Astrocyte of the cerebellum (primary cell): Measurements from ENCODE around the gene APOC3.

Experiments used
- DNase-seq: peaks from one replicate; pipeline ENCODE4 v3.0.0-alpha.2; 2011; ENCODE audit warnings: low read depth
- H3K4me3 ChIP-seq: 2 replicates; pipeline ENCODE4 v1.5.1; 2011; ENCODE audit warnings: mild to moderate bottlenecking, low read depth, low read length, moderate library complexity
- in situ Hi-C: cut with HindIII; loops from 2 replicates; pipeline ENCODE4 v1.10.0; 2017; ENCODE audit warnings: low sequenced_read_pairs
- TF ChIP-seq, protein P1 (sequence below): IDR thresholded peaks from 2 replicates; pipeline ENCODE4 v1.5.1; 2012; ENCODE audit warnings: low read length, low read depth, moderate library complexity, mild to moderate bottlenecking; ENCODE audit errors: missing control alignments

APOC3 gene

DNA sequence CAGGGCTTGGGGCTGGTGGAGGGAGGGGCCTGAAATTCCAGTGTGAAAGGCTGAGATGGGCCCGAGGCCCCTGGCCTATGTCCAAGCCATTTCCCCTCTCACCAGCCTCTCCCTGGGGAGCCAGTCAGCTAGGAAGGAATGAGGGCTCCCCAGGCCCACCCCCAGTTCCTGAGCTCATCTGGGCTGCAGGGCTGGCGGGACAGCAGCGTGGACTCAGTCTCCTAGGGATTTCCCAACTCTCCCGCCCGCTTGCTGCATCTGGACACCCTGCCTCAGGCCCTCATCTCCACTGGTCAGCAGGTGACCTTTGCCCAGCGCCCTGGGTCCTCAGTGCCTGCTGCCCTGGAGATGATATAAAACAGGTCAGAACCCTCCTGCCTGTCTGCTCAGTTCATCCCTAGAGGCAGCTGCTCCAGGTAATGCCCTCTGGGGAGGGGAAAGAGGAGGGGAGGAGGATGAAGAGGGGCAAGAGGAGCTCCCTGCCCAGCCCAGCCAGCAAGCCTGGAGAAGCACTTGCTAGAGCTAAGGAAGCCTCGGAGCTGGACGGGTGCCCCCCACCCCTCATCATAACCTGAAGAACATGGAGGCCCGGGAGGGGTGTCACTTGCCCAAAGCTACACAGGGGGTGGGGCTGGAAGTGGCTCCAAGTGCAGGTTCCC, at the start of gene APOC3:
TSS of gene APOC3 (plus strand) at position 383 of the 659 bp plus-strand sequence. CDS start 676 bp downstream, outside the sequence.
- in situ Hi-C loops: no loop called here
- no peak within 1 kb of the TSS for H3K4me3 ChIP-seq
- no peak for DNase-seq
- TF ChIP-seq, protein P1, sequence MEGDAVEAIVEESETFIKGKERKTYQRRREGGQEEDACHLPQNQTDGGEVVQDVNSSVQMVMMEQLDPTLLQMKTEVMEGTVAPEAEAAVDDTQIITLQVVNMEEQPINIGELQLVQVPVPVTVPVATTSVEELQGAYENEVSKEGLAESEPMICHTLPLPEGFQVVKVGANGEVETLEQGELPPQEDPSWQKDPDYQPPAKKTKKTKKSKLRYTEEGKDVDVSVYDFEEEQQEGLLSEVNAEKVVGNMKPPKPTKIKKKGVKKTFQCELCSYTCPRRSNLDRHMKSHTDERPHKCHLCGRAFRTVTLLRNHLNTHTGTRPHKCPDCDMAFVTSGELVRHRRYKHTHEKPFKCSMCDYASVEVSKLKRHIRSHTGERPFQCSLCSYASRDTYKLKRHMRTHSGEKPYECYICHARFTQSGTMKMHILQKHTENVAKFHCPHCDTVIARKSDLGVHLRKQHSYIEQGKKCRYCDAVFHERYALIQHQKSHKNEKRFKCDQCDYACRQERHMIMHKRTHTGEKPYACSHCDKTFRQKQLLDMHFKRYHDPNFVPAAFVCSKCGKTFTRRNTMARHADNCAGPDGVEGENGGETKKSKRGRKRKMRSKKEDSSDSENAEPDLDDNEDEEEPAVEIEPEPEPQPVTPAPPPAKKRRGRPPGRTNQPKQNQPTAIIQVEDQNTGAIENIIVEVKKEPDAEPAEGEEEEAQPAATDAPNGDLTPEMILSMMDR: no peak

DNA sequence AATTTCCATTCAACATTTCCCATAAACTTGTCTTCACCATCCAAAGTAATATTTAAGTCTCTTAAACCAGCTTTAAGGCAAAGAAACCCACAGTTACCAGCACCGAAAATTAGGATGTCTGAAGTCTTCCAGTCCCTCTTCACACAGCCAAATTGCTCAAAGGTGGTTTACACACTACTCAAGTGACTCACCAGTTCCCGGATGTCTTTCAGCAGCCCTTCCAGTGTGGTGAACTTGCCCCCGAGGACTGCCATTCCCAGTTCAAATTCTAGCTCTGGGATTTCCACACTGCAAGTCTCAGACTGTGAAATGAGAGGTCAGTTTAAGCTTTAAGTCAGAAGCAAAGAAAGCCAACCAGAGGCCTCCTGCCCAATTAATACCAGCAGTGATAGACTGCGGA, 47.0 kb upstream of the APOC3 start:
- in situ Hi-C loops: no loop called here
- TF ChIP-seq, protein P1: no peak
- H3K4me3 ChIP-seq: no peak overlapping the region
- DNase-seq: no peak

DNA sequence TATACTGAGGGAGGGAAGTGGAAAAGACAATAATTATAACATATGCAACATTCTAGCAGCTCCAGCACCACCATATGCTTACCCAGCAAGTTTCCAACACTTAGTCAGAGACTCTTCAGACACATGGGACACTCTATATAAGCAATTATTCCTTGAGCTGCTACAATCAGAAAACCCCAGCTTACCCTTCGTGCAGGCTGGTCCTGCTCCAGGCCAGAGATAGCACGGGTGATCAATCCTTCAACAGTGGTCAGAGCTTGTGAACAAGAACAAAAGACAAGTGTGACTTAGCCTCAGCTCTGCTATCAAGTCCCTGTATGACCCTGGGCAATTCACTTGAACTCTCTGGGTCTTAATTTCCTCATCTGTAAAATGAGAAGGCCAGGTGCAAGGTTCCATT, 43.4 kb upstream of the APOC3 start:
- no peak overlapping the region for H3K4me3 ChIP-seq
- TF ChIP-seq, protein P1: no peak
- in situ Hi-C loops: no loop called here

DNA sequence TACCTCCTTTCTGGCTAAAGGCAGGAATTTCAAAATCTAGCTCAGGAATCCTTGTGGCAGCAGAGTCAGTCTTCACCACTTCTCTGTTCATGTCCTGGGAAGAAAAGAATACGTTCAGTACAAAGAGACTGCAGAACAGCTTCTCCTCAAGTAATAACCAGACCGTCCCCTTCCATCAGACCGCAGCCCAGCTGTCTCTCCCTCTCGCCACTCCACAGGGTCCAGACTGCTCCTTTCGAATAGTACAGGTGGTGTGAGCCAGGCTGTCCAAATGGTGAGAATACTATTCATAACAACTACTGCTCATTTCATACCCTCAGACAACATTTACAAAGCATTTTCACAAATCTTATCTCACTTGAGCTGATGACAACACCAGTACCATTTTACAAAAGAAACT, 42.7 kb upstream of the APOC3 start:
- no peak for DNase-seq
- in situ Hi-C loops: no loop called here
- peak overlapping the region; percentile 78 for H3K4me3 ChIP-seq
- TF ChIP-seq, protein P1: no peak

More for the DNA sequence above, 43.4 kb upstream of the APOC3 start:
- no peak for DNase-seq

DNA sequence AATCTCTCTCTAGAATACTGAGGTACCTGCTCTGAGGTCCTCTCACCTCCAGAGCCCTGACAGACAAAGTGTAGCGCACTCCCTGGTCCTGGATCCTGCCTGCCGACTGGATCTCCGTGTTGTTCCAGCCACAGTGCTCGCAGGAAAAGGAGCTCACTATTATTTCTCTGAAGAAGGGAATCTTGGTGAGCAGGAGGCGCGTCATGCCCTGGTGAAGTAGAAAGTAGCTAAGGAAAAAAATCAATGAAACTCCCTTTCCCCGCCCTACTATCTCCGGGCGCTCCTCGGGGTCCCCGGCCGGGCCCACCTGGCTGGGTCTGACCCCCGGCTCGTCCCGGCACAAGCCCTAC, 42.3 kb upstream of the APOC3 start:
- peak overlapping the region; percentile 78 for H3K4me3 ChIP-seq
- in situ Hi-C loops: no loop called here
- DNase-seq: no peak
- TF ChIP-seq, protein P1: no peak

DNA sequence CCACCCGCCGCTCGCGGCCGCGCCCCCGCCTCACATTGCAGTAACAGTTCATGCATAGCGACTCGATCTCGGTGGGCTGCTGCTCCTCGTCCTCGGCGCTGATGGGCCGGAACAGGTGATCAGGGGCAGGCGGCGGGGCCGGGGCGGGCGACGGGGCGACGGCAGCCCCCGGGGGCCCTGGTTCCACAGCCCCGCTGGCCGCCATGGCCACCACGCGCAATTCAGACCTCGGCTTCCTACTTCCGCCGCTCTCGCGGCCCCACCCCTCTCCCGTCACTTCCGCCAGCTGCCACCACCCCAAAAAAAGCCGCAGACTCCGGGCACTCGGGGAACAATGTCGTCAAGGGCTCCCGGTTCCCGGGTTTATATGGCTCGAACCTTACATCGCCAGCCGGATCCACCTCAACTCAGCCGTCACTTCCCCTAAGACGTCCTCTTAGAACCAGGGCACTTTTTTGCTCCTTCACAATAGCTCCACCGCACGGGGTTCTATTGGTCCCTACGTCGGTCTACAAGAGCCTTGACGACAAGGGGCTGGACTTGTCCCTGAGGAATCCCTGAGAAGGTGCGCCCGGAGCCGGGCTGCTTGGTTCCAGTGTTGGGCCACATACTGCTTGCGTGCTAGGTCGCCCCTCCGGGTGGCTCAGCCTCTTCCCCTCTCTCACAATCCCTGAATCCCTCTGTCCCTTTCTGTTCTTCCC, 41.8 kb upstream of the APOC3 start, which contains the start of gene ZPR1:
TSS of gene ZPR1 (minus strand) at position 238 of the 701 bp plus-strand sequence. CDS start at position 205, 33 bp downstream.
- TF ChIP-seq, protein P1: no peak
- in situ Hi-C loops: no loop called here
- peak within 1 kb of the TSS; percentile 78 for H3K4me3 ChIP-seq
- DNase-seq: no peak
